Neuronal stem cell (in vitro differentiated cells): ENCODE data around the gene FRMD1.
A peak's percentile ranks its signal among the peaks of the same experiment; 100 is the strongest.

Experiments
- DNase-seq: peaks from one replicate; pipeline ENCODE4 v3.0.0-alpha.2; 2013; ENCODE audit warnings: low spot score
- H2AFZ ChIP-seq: one replicate; pipeline ENCODE4 v1.6.1; 2013; ENCODE audit warnings: mild to moderate bottlenecking, low read length, inconsistent platforms
- H2AK5ac ChIP-seq: 2 replicates; pipeline ENCODE4 v1.6.1; 2013; ENCODE audit warnings: low read depth, mild to moderate bottlenecking, inconsistent platforms, low read length, moderate library complexity, mixed read lengths
- H2BK120ac ChIP-seq: 2 replicates; pipeline ENCODE4 v1.6.1; 2013; ENCODE audit warnings: low read depth, mild to moderate bottlenecking, inconsistent platforms, low read length, moderate library complexity, mixed read lengths
- H2BK12ac ChIP-seq: one replicate; pipeline ENCODE4 v1.6.1; 2013; ENCODE audit warnings: low read length, inconsistent platforms
- H2BK15ac ChIP-seq: 2 replicates; pipeline ENCODE4 v1.6.1; 2013; ENCODE audit warnings: mild to moderate bottlenecking, low read length, inconsistent platforms, mixed read lengths
- H2BK5ac ChIP-seq: one replicate; pipeline ENCODE4 v1.6.1; 2013; ENCODE audit warnings: inconsistent platforms, mild to moderate bottlenecking, low read length, moderate library complexity
- H3K14ac ChIP-seq: one replicate; pipeline ENCODE4 v1.6.1; 2013; ENCODE audit warnings: low read length, inconsistent platforms
- H3K18ac ChIP-seq: 2 replicates; pipeline ENCODE4 v1.6.1; 2013; ENCODE audit warnings: low read length, inconsistent platforms
- H3K23ac ChIP-seq: 2 replicates; pipeline ENCODE4 v1.6.1; 2013; ENCODE audit warnings: low read depth, mild to moderate bottlenecking, mixed read lengths, low read length, inconsistent platforms; ENCODE audit not compliant: poor library complexity
- H3K27ac ChIP-seq: replicated peaks from 3 replicates; pipeline ENCODE4 v1.5.1; 2013; ENCODE audit warnings: low read length, inconsistent platforms
- H3K27me3 ChIP-seq, 3 experiments: 2 replicates each; pipeline ENCODE4 v1.6.1; 2013; ENCODE audit warnings: low read length in 3 of 3, mild to moderate bottlenecking in 2 of 3, inconsistent platforms in 1 of 3, low read depth in 1 of 3, mixed read lengths in 1 of 3, moderate library complexity in 1 of 3; ENCODE audit not compliant: control insufficient read depth in 3 of 3, insufficient read depth in 3 of 3
- H3K36me3 ChIP-seq, 2 donors: replicated peaks in 1 of 2; 2 replicates each; pipeline ENCODE4 v1.6.1; 2013; ENCODE audit warnings: low read length in 2 of 2; ENCODE audit not compliant: control insufficient read depth in 2 of 2, insufficient read depth in 2 of 2
- H3K4ac ChIP-seq: 2 replicates; pipeline ENCODE4 v1.6.1; 2013; ENCODE audit warnings: inconsistent platforms, mild to moderate bottlenecking, low read length, moderate library complexity
- H3K4me1 ChIP-seq, 2 donors: 1 replicate in 1 of 2; 2 replicates in 1 of 2; pipeline ENCODE4 v1.6.1; 2013; ENCODE audit warnings: low read length in 2 of 2, low read depth in 1 of 2; ENCODE audit not compliant: control insufficient read depth in 2 of 2, insufficient read depth in 1 of 2
- H3K4me2 ChIP-seq: one replicate; pipeline ENCODE4 v1.6.1; 2013; ENCODE audit warnings: mild to moderate bottlenecking, low read length, inconsistent platforms; ENCODE audit not compliant: insufficient read depth, poor library complexity, severe bottlenecking
- H3K4me3 ChIP-seq, 2 donors: 2 replicates each; pipeline ENCODE4 v1.5.1; 2013; ENCODE audit warnings: low read length in 2 of 2, mild to moderate bottlenecking in 2 of 2, inconsistent platforms in 1 of 2, moderate library complexity in 1 of 2
- H3K79me1 ChIP-seq: one replicate; pipeline ENCODE4 v1.6.1; 2013; ENCODE audit warnings: low read depth, mild to moderate bottlenecking, inconsistent platforms, low read length, moderate library complexity
- H3K9ac ChIP-seq: one replicate; pipeline ENCODE4 v1.6.1; 2013; ENCODE audit warnings: mild to moderate bottlenecking, low read depth, low read length, inconsistent platforms; ENCODE audit not compliant: poor library complexity
- H3K9me3 ChIP-seq, 2 donors: replicated peaks in 1 of 2; 2 replicates each; pipeline versions ENCODE3 to v1.6.1; 2013; ENCODE audit warnings: low read length in 2 of 2, mild to moderate bottlenecking in 2 of 2, inconsistent platforms in 1 of 2, low read depth in 1 of 2, mixed read lengths in 1 of 2, moderate library complexity in 1 of 2; ENCODE audit not compliant: control insufficient read depth in 2 of 2, insufficient read depth in 1 of 2
- H4K8ac ChIP-seq: one replicate; pipeline ENCODE4 v1.6.1; 2013; ENCODE audit warnings: low read depth, mild to moderate bottlenecking, inconsistent platforms, low read length, moderate library complexity
- H4K91ac ChIP-seq: one replicate; pipeline ENCODE4 v1.6.1; 2013; ENCODE audit warnings: low read length, low read depth, mild to moderate bottlenecking, inconsistent platforms; ENCODE audit not compliant: poor library complexity
- WGBS, 2 donors: extraction: QIAGEN DNeasy Blood & Tissue Kit; methylation state at CpG; one replicate each; pipeline ENCODE4 v1.1.7; 2013; ENCODE audit warnings: missing lambda C conversion rate in 2 of 2, mixed read lengths in 1 of 2; ENCODE audit not compliant: insufficient read length in 2 of 2, insufficient replicate concordance in 1 of 2; ENCODE audit errors: extremely low coverage in 2 of 2; 5-methylcytosine and 5-hydroxymethylcytosine counted together

Gene FRMD1

GRCh38 chr6:168116438-168116974, 37.5 kb upstream of the FRMD1 start:
- no peak overlapping the region for H4K8ac ChIP-seq
- no peak overlapping the region for H2BK120ac ChIP-seq
- H2BK5ac ChIP-seq, result no peak overlapping the region
- H3K27me3 ChIP-seq, result no peaks in the 10 kb centered on the region
- DNase-seq, result no peak
- H3K36me3 ChIP-seq, result no peaks in the 10 kb centered on the region
- no CpG with 5 or more reads among the region's 11 CpGs for WGBS, 2 donors
- no peak overlapping the region for H2BK12ac ChIP-seq
- H3K14ac ChIP-seq, result no peak overlapping the region
- no peak overlapping the region for H2AFZ ChIP-seq
- no peak overlapping the region for H3K27ac ChIP-seq
- H2BK15ac ChIP-seq, result peak overlapping the region; percentile 70
- H3K4ac ChIP-seq, result no peak overlapping the region
- peaks cover 7 to 9% of the 10 kb centered on the region in 2 donors for H3K9me3 ChIP-seq
- H3K4me2 ChIP-seq, result no peak overlapping the region
- no peaks in the 10 kb centered on the region for H3K79me1 ChIP-seq
- peak overlapping the region; percentile 34 for H3K23ac ChIP-seq
- H4K91ac ChIP-seq, result no peak overlapping the region
- no peak overlapping the region for H3K4me3 ChIP-seq
- H3K9ac ChIP-seq, result no peak overlapping the region
- H3K18ac ChIP-seq, result no peak overlapping the region
- peak overlapping the region; percentile 66 for H2AK5ac ChIP-seq
- no peaks in the 10 kb centered on the region for H3K4me1 ChIP-seq

- no peak for DNase-seq
- Histone ChIP-seq H2AFZ (no peak overlapping the region), H3K23ac (no peak overlapping the region), H3K4me2 (no peak overlapping the region), H2BK120ac (no peak overlapping the region), H4K8ac (no peak overlapping the region), H2AK5ac (peak overlapping the region; percentile 66), H3K27ac (no peak overlapping the region), H4K91ac (no peak overlapping the region), H2BK15ac (peak overlapping the region; percentile 31), H3K4ac (no peak overlapping the region), H3K36me3 (no peaks in the 10 kb centered on the region), H3K79me1 (no peaks in the 10 kb centered on the region), H3K14ac (no peak overlapping the region), H3K4me3 (no peak overlapping the region), H3K4me1 (no peaks in the 10 kb centered on the region), H2BK5ac (no peak overlapping the region), H3K27me3 (no peaks in the 10 kb centered on the region), H3K9me3 (peaks cover 7 to 9% of the 10 kb centered on the region in 2 donors), H2BK12ac (no peak overlapping the region), H3K18ac (no peak overlapping the region), H3K9ac (no peak overlapping the region)
- 100% methylated on average over 1 of the region's 5 CpGs; no CpG with 5 or more reads in 1 of the 2 donors for WGBS, 2 donors
These were observed 36.9 kb upstream of the FRMD1 start for GRCh38 chr6:168115748-168116437.

- Histone ChIP-seq H2AK5ac (no peak overlapping the region), H3K9me3 (peaks cover 5 to 9% of the 10 kb centered on the region in 2 donors), H2BK15ac (no peak overlapping the region), H3K4me1 (no peaks in the 10 kb centered on the region), H4K8ac (no peak overlapping the region), H2BK5ac (no peak overlapping the region), H3K4ac (no peak overlapping the region), H2AFZ (no peak overlapping the region), H3K9ac (no peak overlapping the region), H3K27ac (no peak overlapping the region), H3K79me1 (no peaks in the 10 kb centered on the region), H2BK12ac (no peak overlapping the region), H3K4me3 (no peak overlapping the region), H3K23ac (no peak overlapping the region), H3K27me3 (no peaks in the 10 kb centered on the region), H2BK120ac (no peak overlapping the region), H3K4me2 (no peak overlapping the region), H3K36me3 (no peaks in the 10 kb centered on the region), H3K14ac (no peak overlapping the region), H3K18ac (no peak overlapping the region), H4K91ac (no peak overlapping the region)
- WGBS, 2 donors, result no CpG with 5 or more reads among the region's 8 CpGs
- DNase-seq, result no peak
These were observed 34.2 kb upstream of the FRMD1 start for GRCh38 chr6:168113226-168113625.

- Histone ChIP-seq H3K18ac (peak overlapping the region; percentile 55), H2AK5ac (no peak overlapping the region), H3K4me2 (no peak overlapping the region), H3K23ac (no peak overlapping the region), H3K79me1 (no peaks in the 10 kb centered on the region), H4K91ac (no peak overlapping the region), H3K27me3 (no peaks in the 10 kb centered on the region), H2BK15ac (no peak overlapping the region), H3K4me1 (no peaks in the 10 kb centered on the region), H4K8ac (no peak overlapping the region), H2BK120ac (no peak overlapping the region), H2BK12ac (no peak overlapping the region), H3K14ac (no peak overlapping the region), H3K4me3 (no peak overlapping the region), H2AFZ (no peak overlapping the region), H3K4ac (no peak overlapping the region), H3K27ac (no peak overlapping the region), H3K36me3 (no peaks in the 10 kb centered on the region), H2BK5ac (no peak overlapping the region), H3K9ac (peak overlapping the region; percentile 25), H3K9me3 (peaks cover 3 to 7% of the 10 kb centered on the region in 2 donors)
- DNase-seq, result no peak
- no CpG with 5 or more reads among the region's 6 CpGs for WGBS, 2 donors
These were observed 32.9 kb upstream of the FRMD1 start for GRCh38 chr6:168111911-168112310.
